Psoas muscle (tissue), 8 donors: ENCODE measurements around the gene FUBP3. TPM values are rescaled to one million over a fixed set of nuclear protein-coding genes. Genes with fewer than 3 reads are reported as not detected.
A peak's percentile ranks its signal among the peaks of the same experiment; 100 is the strongest.
"Not testable (repeated sequence)": the region's sequence is repeated elsewhere in the genome, so short reads cannot be mapped to it uniquely, and the experiment has no call there.

Source experiments
- ATAC-seq, 4 donors: fragments of 200-7000 bp; cut with Tn5 transposase; one replicate each; pipeline ENCODE4 v1.9.1; 2020; ENCODE audit warnings: moderate library complexity in 3 of 4, mild to moderate bottlenecking in 2 of 4
- DNase-seq, 2 donors: peaks; one replicate each; pipeline ENCODE4 v3.0.0-alpha.2; 2020
- H3K27ac ChIP-seq: fragments of 200-600 bp; one replicate; pipeline ENCODE4 v1.8.0; 2022
- H3K27me3 ChIP-seq, 3 donors: fragments of 200-600 bp in 1 of 3; one replicate each; pipeline versions ENCODE4 v1.6.1 to v1.8.0; 2013 to 2022; ENCODE audit warnings: low read length in 2 of 3, mild to moderate bottlenecking in 2 of 3, moderate library complexity in 1 of 3; ENCODE audit not compliant: insufficient read depth in 3 of 3
- H3K36me3 ChIP-seq, 2 donors: fragments of 200-600 bp in 1 of 2; one replicate each; pipeline versions ENCODE4 v1.6.1 to v1.8.0; 2013 to 2022; ENCODE audit warnings: low read depth in 1 of 2, mild to moderate bottlenecking in 1 of 2, moderate library complexity in 1 of 2; ENCODE audit not compliant: insufficient read depth in 1 of 2
- H3K4me1 ChIP-seq: fragments of 200-600 bp; one replicate; pipeline ENCODE4 v1.8.0; 2022
- H3K4me3 ChIP-seq: fragments of 200-600 bp; one replicate; pipeline ENCODE4 v1.8.0; 2022; ENCODE audit warnings: mild to moderate bottlenecking
- H3K9me3 ChIP-seq: fragments of 200-600 bp; one replicate; pipeline ENCODE4 v1.8.0; 2022
- CTCF ChIP-seq: fragments of 200-600 bp; IDR thresholded peaks from one replicate; pipeline ENCODE4 v1.8.0; 2022; ENCODE audit warnings: antibody characterized with exemption
- WGBS, 3 donors: extraction: QIAGEN DNeasy Blood & Tissue Kit; methylation state at CpG; one replicate each; pipeline versions ENCODE4 v1.1.6 to v1.1.7; 2013; 5-methylcytosine and 5-hydroxymethylcytosine counted together
- intact Hi-C, 2 donors: fragments of 100-400 bp; cut with DNase I; formaldehyde crosslinking; loops; one replicate each; pipeline versions ENCODE4 v1.11.0 to v1.14.2; 2022
- polyA plus RNA-seq, 3 donors: library from polyadenylated mRNA; stranded (reverse); fragments of 200-250 nt; gene quantifications; one replicate each; pipeline ENCODE4 v1.2.3, GENCODE V29; 2013
- total RNA-seq, 4 donors: library from RNA; stranded (reverse); fragmentation: NEBNext Ultra II Directional in 2 of 4; extraction: Animal tissue kit (Norgen Biotek cat#: 25700) in 2 of 4; gene quantifications; one replicate each; pipeline versions ENCODE4 v1.2.1 to v1.2.4, GENCODE V29; 2021 to 2023
- donor health status: healthy with polysubstance abuse.
- donor health status: DM: no; HTN: no; CAD: no; lungs with moderate emphysema.
- donor health status: Bipolar disorder and iron deficiency.
- donor health status: healthy.
- donor health status: DM: yes; HTN: yes; CAD: no.
- donor health status: DM: no; HTN: no; CAD: no.
- donor health status: DM: no; HTN: no; CAD: no.
- donor health status: DM: yes; HTN: yes; CAD: no.

The FUBP3 gene
- total and polyA plus RNA-seq, 7 donors = 7.5 to 20.7 (median 16.3) TPM

- H3K4me1 ChIP-seq = no peaks in the 10 kb centered on the region
- 36 to 39% (median 39%) methylated on average over 6 of the region's 6 CpGs for WGBS, 3 donors
- intact Hi-C loops = no loop called here
- no peaks in the 10 kb centered on the region for H3K36me3 ChIP-seq
- no peak overlapping the region for H3K4me3 ChIP-seq
- peaks cover 0 to 21% (median 7%) of the 10 kb centered on the region in 3 donors for H3K27me3 ChIP-seq
- DNase-seq (no peak), ATAC-seq (peak in 1 of 4 donors; percentile 25)
- no peak overlapping the region for H3K27ac ChIP-seq
- H3K9me3 ChIP-seq = no peaks in the 10 kb centered on the region
- no peak for TF ChIP-seq CTCF
Measured at GRCh38 chr9:130555968-130556367, 23.4 kb upstream of the FUBP3 start.

- H3K9me3 ChIP-seq = no peaks in the 10 kb centered on the region
- intact Hi-C loops = no loop called here
- no peaks in the 10 kb centered on the region for H3K36me3 ChIP-seq
- H3K4me1 ChIP-seq = no peaks in the 10 kb centered on the region
- 56 to 58% (median 57%) methylated on average over 18 of the region's 18 CpGs for WGBS, 3 donors
- no peak overlapping the region for H3K27ac ChIP-seq
- no peak for ATAC-seq
- H3K4me3 ChIP-seq = no peak overlapping the region
- no peak for DNase-seq
- peaks cover 0 to 19% (median 7%) of the 10 kb centered on the region in 3 donors for H3K27me3 ChIP-seq
- TF ChIP-seq CTCF = no peak
Measured at GRCh38 chr9:130556396-130557076, 22.8 kb upstream of the FUBP3 start.

GRCh38 chr9:130557077-130557468 is 22.3 kb upstream of the FUBP3 start:
- DNase-seq = no peak
- Histone ChIP-seq H3K36me3 (no peaks in the 10 kb centered on the region), H3K27me3 (peaks cover 0 to 13% (median 7%) of the 10 kb centered on the region in 3 donors), H3K4me1 (no peaks in the 10 kb centered on the region), H3K9me3 (no peaks in the 10 kb centered on the region), H3K4me3 (no peak overlapping the region), H3K27ac (no peak overlapping the region)
- TF ChIP-seq CTCF = no peak
- intact Hi-C loops = no loop called here
- 84 to 94% (median 93%) methylated on average over 6 of the region's 6 CpGs for WGBS, 3 donors
- no peak for ATAC-seq

- no peak for TF ChIP-seq CTCF
- 61 to 78% (median 63%) methylated on average over 2 of the region's 2 CpGs for WGBS, 3 donors
- ATAC-seq (no peak), DNase-seq (no peak)
- Histone ChIP-seq H3K27ac (no peak overlapping the region), H3K27me3 (peaks cover 0 to 2% (median 0%) of the 10 kb centered on the region in 3 donors), H3K4me3 (no peak overlapping the region), H3K9me3 (no peaks in the 10 kb centered on the region), H3K4me1 (no peaks in the 10 kb centered on the region), H3K36me3 (no peaks in the 10 kb centered on the region)
- intact Hi-C loops = no loop called here
Measured at GRCh38 chr9:130561056-130561455, 18.3 kb upstream of the FUBP3 start.

GRCh38 chr9:130562525-130562924 is 16.9 kb upstream of the FUBP3 start:
- H3K4me1 ChIP-seq, DNase-seq, ATAC-seq, H3K27ac ChIP-seq, H3K9me3 ChIP-seq, H3K4me3 ChIP-seq, H3K27me3 ChIP-seq, intact Hi-C loops, H3K36me3 ChIP-seq: not testable (repeated sequence)
- 85 to 91% (median 86%) methylated on average over 4 of the region's 4 CpGs for WGBS, 3 donors
